DLD1 (cell line): ENCODE results near the gene ARID4B.
"Not testable (repeated sequence)": the region's sequence is repeated elsewhere in the genome, so short reads cannot be mapped to it uniquely, and the experiment has no call there.

ENCODE experiments used
- in situ Hi-C: cut with HindIII; loops from 2 replicates; pipeline ENCODE4 v1.10.0; 2017; ENCODE audit warnings: low sequenced_read_pairs

Gene ARID4B

GRCh38 chr1:235327559-235328270 lies at the start of gene ARID4B:
Gene ARID4B (minus strand): TSS chr1:235328179. CDS start chr1:235326919, 1,260 bp downstream.
- in situ Hi-C loops: no loop called here

GRCh38 chr1:235375919-235376605 lies 48.1 kb upstream of the ARID4B start:
- in situ Hi-C loops: no loop called here

- in situ Hi-C loops: no loop called here
These were observed 41.8 kb upstream of the ARID4B start for GRCh38 chr1:235369802-235370201.

GRCh38 chr1:235368428-235368827 lies 40.4 kb upstream of the ARID4B start:
- in situ Hi-C loops: no loop called here

- in situ Hi-C loops: no loop called here
These were observed 39.3 kb upstream of the ARID4B start, which contains the start of gene TBCE for GRCh38 chr1:235367000-235367908. Gene TBCE (plus strand): TSS chr1:235367427. CDS start chr1:235380050, 12,623 bp downstream.

GRCh38 chr1:235366286-235366685 lies 38.3 kb upstream of the ARID4B start:
- in situ Hi-C loops: no loop called here

GRCh38 chr1:235364189-235364588 lies 36.2 kb upstream of the ARID4B start:
- in situ Hi-C loops: not testable (repeated sequence)

- in situ Hi-C loops: no loop called here
These were observed 30.9 kb upstream of the ARID4B start for GRCh38 chr1:235358899-235359298.

- in situ Hi-C loops: no loop called here
These were observed 29.8 kb upstream of the ARID4B start for GRCh38 chr1:235357485-235358373.

- in situ Hi-C loops: no loop called here
These were observed 23.9 kb upstream of the ARID4B start for GRCh38 chr1:235351898-235352297.

- in situ Hi-C loops: no loop called here
These were observed 23.5 kb upstream of the ARID4B start for GRCh38 chr1:235351441-235351840.

GRCh38 chr1:235343726-235344125 lies 15.7 kb upstream of the ARID4B start:
- in situ Hi-C loops: no loop called here

GRCh38 chr1:235342471-235342870 lies 14.5 kb upstream of the ARID4B start:
- in situ Hi-C loops: no loop called here

- in situ Hi-C loops: no loop called here
These were observed 14.1 kb upstream of the ARID4B start for GRCh38 chr1:235342039-235342438.

GRCh38 chr1:235341334-235341733 lies 13.4 kb upstream of the ARID4B start:
- in situ Hi-C loops: no loop called here

GRCh38 chr1:235339746-235340145 lies 11.8 kb upstream of the ARID4B start:
- in situ Hi-C loops: no loop called here

GRCh38 chr1:235336903-235337302 lies 8.9 kb upstream of the ARID4B start:
- in situ Hi-C loops: no loop called here

GRCh38 chr1:235331401-235331800 lies 3.4 kb upstream of the ARID4B start:
- in situ Hi-C loops: no loop called here

- in situ Hi-C loops: no loop called here
These were observed 2.9 kb upstream of the ARID4B start for GRCh38 chr1:235330918-235331285.

- in situ Hi-C loops: no loop called here
These were observed 1.3 kb upstream of the ARID4B start for GRCh38 chr1:235329139-235329902.
